Kidney (tissue), 14 donors: ENCODE measurements around the gene GPR21. TPM values are rescaled to one million over a fixed set of nuclear protein-coding genes. Genes with fewer than 3 reads are reported as not detected.

Source experiments
- DNase-seq, 5 donors: peaks; one replicate each; pipeline ENCODE4 v3.0.0-alpha.2; 2013 to 2020
- FAIRE-seq: peaks from 2 replicates; lab custom pipeline; 2012; peaks lifted over from hg19 to GRCh38; lab: Jason Lieb, UNC
- H3K27ac ChIP-seq, 2 donors: one replicate each; pipeline ENCODE4 v1.7.0; 2013; ENCODE audit warnings: low read depth in 2 of 2, low read length in 2 of 2, inconsistent platforms in 1 of 2
- H3K27me3 ChIP-seq: one replicate; pipeline ENCODE4 v1.7.1; 2013; ENCODE audit warnings: low read length, inconsistent platforms; ENCODE audit not compliant: control insufficient read depth, insufficient read depth
- H3K36me3 ChIP-seq, 3 donors: one replicate each; pipeline versions ENCODE4 v1.7.0 to v1.7.1; 2013; ENCODE audit warnings: low read length in 3 of 3, control low read depth in 1 of 3, inconsistent platforms in 1 of 3; ENCODE audit not compliant: insufficient read depth in 3 of 3, control insufficient read depth in 2 of 3
- H3K4me1 ChIP-seq, 3 donors: one replicate each; pipeline versions ENCODE4 v1.7.0 to v1.7.1; 2013; ENCODE audit warnings: low read length in 3 of 3, inconsistent platforms in 1 of 3, low read depth in 1 of 3; ENCODE audit not compliant: control insufficient read depth in 2 of 3, insufficient read depth in 2 of 3
- H3K4me3 ChIP-seq, 3 donors: one replicate each; pipeline versions ENCODE4 v1.7.0 to v1.8.1; 2013; ENCODE audit warnings: low read length in 3 of 3, control low read depth in 1 of 3, inconsistent platforms in 1 of 3
- H3K9ac ChIP-seq, 3 donors: one replicate each; pipeline versions ENCODE4 v1.7.0 to v1.7.1; 2013; ENCODE audit warnings: low read length in 3 of 3, control low read depth in 1 of 3, inconsistent platforms in 1 of 3
- H3K9me3 ChIP-seq, 3 donors: one replicate each; pipeline versions ENCODE4 v1.7.0 to v1.7.1; 2013; ENCODE audit warnings: low read length in 3 of 3, control low read depth in 1 of 3, inconsistent platforms in 1 of 3; ENCODE audit not compliant: control insufficient read depth in 2 of 3, insufficient read depth in 1 of 3
- intact Hi-C: fragments of 100-400 bp; cut with DNase I; formaldehyde crosslinking; loops from one replicate; pipeline ENCODE4 v1.11.1; 2022
- polyA plus RNA-seq: library from polyadenylated mRNA; stranded (reverse); fragments of 350-450 nt; fragmentation: Illumina TruSeq; extraction: RNeasy Lipid Tissue Mini Kit (QIAGEN cat#74804); gene quantifications from one replicate; pipeline ENCODE4 v1.2.3, GENCODE V29; 2014; ENCODE audit warnings: low read depth, low replicate concordance; ENCODE audit not compliant: insufficient read depth
- total RNA-seq: library from RNA; stranded (reverse); fragmentation: NEBNext Ultra II Directional; extraction: Animal tissue kit (Norgen Biotek cat#: 25700); gene quantifications from one replicate; pipeline ENCODE4 v1.2.1, GENCODE V29; 2021
- TF ChIP-seq, protein P1 (sequence below): IDR thresholded peaks from 3 replicates; pipeline ENCODE4 v1.5.1; 2012; ENCODE audit warnings: mild to moderate bottlenecking, moderate library complexity, borderline replicate concordance; ENCODE audit not compliant: insufficient read depth; ENCODE audit errors: extremely low read depth
- donor health status: control.
- donor health status: control.
- donor health status: control.
- donor health status: control.
- donor health status: control.
- donor health status: DM: yes; HTN: yes; CAD: no.
- donor health status: Normal renal cell carcinoma (clear cell type).

GPR21 gene
- total and polyA plus RNA-seq, 2 donors from 2014 or later: 0.34 to 4.1 TPM

DNA sequence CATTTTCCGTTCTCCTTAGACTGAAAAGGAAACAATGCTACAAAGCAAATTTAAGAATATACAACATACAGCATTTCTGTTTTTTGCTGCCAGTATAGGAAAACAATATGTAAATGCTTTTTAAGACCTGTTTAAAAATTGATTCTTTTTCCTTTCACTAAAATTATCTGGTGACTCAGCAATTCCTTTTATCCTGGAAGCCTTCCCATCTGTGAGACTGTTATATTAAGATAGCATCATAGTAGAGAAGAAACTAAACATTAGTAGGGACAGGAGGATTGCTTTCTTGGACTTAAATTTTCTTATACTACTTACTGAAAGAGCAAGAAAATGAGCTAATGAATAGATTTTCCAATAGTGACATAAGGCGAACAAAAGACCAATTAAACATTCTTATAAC, 30.0 kb upstream of the GPR21 start:
- Histone ChIP-seq H3K36me3 (peaks cover 0 to 3% (median 0%) of the 10 kb centered on the region in 3 donors), H3K9me3 (no peaks in the 10 kb centered on the region), H3K27me3 (no peaks in the 10 kb centered on the region), H3K27ac (peak overlapping the region in 1 of 2 donors; percentile 44), H3K9ac (no peak overlapping the region), H3K4me3 (no peak overlapping the region), H3K4me1 (no peaks in the 10 kb centered on the region)
- intact Hi-C loops: no loop called here
- FAIRE-seq (no peak), DNase-seq (no peak)
- TF ChIP-seq, protein P1, sequence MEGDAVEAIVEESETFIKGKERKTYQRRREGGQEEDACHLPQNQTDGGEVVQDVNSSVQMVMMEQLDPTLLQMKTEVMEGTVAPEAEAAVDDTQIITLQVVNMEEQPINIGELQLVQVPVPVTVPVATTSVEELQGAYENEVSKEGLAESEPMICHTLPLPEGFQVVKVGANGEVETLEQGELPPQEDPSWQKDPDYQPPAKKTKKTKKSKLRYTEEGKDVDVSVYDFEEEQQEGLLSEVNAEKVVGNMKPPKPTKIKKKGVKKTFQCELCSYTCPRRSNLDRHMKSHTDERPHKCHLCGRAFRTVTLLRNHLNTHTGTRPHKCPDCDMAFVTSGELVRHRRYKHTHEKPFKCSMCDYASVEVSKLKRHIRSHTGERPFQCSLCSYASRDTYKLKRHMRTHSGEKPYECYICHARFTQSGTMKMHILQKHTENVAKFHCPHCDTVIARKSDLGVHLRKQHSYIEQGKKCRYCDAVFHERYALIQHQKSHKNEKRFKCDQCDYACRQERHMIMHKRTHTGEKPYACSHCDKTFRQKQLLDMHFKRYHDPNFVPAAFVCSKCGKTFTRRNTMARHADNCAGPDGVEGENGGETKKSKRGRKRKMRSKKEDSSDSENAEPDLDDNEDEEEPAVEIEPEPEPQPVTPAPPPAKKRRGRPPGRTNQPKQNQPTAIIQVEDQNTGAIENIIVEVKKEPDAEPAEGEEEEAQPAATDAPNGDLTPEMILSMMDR: no peak

- FAIRE-seq (no peak), DNase-seq (no peak)
- H3K9ac ChIP-seq: no peak overlapping the region
- TF ChIP-seq, protein P1: no peak
- no peaks in the 10 kb centered on the region for H3K4me1 ChIP-seq
- no peak overlapping the region for H3K27ac ChIP-seq
- no peaks in the 10 kb centered on the region for H3K27me3 ChIP-seq
- H3K9me3 ChIP-seq: no peaks in the 10 kb centered on the region
- no peak overlapping the region for H3K4me3 ChIP-seq
- peaks cover 0 to 5% (median 3%) of the 10 kb centered on the region in 3 donors for H3K36me3 ChIP-seq
- intact Hi-C loops: no loop called here
Observed at GRCh38 chr9:123005964-123006363, 27.5 kb upstream of the GPR21 start.

GRCh38 chr9:123007269-123007668, 26.2 kb upstream of the GPR21 start:
- H3K36me3 ChIP-seq: peaks cover 3 to 8% (median 7%) of the 10 kb centered on the region in 3 donors
- DNase-seq: no peak
- intact Hi-C loops: no loop called here
- no peaks in the 10 kb centered on the region for H3K9me3 ChIP-seq
- no peak overlapping the region for H3K27ac ChIP-seq
- no peaks in the 10 kb centered on the region for H3K4me1 ChIP-seq
- FAIRE-seq: no peak
- TF ChIP-seq, protein P1: no peak
- no peak overlapping the region for H3K9ac ChIP-seq
- no peaks in the 10 kb centered on the region for H3K27me3 ChIP-seq
- no peak overlapping the region for H3K4me3 ChIP-seq

DNA sequence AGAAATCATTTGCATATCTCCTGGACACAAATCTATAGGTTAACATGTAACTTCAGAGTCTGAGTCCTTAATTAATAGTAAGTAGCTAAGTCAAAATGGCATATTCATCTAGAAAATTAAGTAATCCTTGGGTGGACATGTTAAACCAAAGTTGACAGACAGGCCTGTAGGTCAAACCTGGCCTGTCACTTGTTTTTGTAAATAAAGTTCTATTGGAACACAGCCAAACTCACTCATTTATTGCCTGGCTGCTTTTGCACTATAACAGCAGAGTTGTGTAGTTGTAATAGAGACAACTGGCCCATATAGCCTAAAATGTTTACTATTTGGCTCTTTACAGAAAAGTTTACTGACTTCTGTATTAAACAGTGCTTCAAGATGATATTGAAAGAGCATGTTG, 24.6 kb upstream of the GPR21 start:
- FAIRE-seq (no peak), DNase-seq (no peak)
- intact Hi-C loops: no loop called here
- Histone ChIP-seq H3K4me1 (no peaks in the 10 kb centered on the region), H3K27ac (no peak overlapping the region), H3K36me3 (peaks cover 5 to 10% (median 8%) of the 10 kb centered on the region in 3 donors), H3K9ac (no peak overlapping the region), H3K9me3 (no peaks in the 10 kb centered on the region), H3K27me3 (no peaks in the 10 kb centered on the region), H3K4me3 (no peak overlapping the region)
- TF ChIP-seq, protein P1: no peak
